D721Med (cell line): ENCODE measurements around the gene CLSTN3.

Source experiments
- DNase-seq: peaks from one replicate; pipeline ENCODE4 v3.0.0; 2011; ENCODE audit warnings: low spot score; ENCODE audit not compliant: insufficient read length
- FAIRE-seq: peaks from 2 replicates; lab custom pipeline; 2011; peaks lifted over from hg19 to GRCh38; lab: Jason Lieb, UNC
- TF ChIP-seq, protein P1 (sequence below): IDR thresholded peaks from 2 replicates; pipeline ENCODE4 v1.5.1; 2012; ENCODE audit warnings: mild to moderate bottlenecking, control low read depth; ENCODE audit not compliant: insufficient read depth; ENCODE audit errors: missing control alignments

CLSTN3 gene

DNA sequence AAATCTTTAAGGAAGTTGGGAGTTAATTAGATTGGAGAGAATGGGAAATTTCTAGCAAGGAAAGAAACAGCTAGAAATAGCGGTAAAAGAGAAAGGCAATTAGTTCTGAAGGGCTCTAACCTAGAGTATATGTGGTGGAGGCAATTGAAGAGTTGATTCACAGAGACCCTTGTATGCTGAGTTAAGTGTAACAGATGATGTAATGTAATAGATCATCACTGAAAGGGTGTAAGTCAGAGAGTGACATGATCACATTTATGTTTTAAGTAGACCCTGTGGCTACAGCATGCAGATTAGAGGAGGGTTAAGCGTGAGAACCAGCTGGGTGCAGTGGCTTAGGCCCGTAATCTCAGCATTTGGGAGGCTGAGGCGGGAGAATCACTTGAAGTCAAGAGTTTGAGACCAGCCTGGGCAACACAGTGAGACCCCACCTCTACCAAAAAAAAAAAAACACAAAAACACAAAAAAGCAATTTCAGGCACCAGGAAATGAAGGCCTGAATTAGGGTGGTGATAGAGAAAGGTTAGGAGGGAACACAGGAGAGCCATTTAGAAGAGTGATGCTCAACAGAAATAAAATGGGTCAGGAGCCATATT, 4.4 kb upstream of the CLSTN3 start:
- DNase-seq (no peak), FAIRE-seq (no peak)
- TF ChIP-seq, protein P1, sequence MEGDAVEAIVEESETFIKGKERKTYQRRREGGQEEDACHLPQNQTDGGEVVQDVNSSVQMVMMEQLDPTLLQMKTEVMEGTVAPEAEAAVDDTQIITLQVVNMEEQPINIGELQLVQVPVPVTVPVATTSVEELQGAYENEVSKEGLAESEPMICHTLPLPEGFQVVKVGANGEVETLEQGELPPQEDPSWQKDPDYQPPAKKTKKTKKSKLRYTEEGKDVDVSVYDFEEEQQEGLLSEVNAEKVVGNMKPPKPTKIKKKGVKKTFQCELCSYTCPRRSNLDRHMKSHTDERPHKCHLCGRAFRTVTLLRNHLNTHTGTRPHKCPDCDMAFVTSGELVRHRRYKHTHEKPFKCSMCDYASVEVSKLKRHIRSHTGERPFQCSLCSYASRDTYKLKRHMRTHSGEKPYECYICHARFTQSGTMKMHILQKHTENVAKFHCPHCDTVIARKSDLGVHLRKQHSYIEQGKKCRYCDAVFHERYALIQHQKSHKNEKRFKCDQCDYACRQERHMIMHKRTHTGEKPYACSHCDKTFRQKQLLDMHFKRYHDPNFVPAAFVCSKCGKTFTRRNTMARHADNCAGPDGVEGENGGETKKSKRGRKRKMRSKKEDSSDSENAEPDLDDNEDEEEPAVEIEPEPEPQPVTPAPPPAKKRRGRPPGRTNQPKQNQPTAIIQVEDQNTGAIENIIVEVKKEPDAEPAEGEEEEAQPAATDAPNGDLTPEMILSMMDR = no peak

DNA sequence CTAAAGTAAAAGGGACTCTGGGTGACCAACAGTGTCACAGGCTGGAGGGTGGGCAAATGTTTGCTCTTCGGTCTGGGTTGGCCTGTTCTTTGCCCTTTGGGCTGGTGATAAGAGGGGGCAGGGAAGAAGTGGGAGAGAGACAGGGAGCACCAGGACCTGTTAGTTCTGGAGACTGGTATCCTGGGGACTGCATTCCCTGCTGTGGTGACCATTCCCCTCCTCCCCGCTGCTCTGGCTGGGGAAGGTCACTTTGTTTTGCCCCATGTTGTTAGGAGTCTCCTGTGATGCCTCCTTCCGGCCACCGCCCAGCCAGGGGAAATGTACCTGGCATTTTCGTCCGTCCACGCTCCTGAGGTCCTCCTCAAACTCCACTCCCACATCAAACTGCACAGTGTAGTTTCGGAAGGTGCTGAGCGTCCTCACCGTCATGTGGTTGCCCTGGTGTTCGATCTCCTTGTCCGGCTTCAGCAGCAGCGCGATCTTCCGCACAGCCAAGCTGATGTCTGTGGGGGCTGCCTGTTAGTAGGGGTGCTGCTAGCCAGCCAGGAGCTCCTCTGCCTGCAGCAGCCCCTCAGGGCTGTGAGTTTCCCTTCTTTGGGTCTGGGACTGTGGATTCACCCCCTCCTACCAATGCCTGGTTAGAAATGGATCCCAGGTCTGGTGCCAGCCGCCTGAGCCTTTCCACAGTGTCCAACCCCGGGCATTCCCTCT, 2.1 kb upstream of the CLSTN3 start:
- DNase-seq = no peak
- TF ChIP-seq, protein P1 = no peak
- FAIRE-seq = no peak

DNA sequence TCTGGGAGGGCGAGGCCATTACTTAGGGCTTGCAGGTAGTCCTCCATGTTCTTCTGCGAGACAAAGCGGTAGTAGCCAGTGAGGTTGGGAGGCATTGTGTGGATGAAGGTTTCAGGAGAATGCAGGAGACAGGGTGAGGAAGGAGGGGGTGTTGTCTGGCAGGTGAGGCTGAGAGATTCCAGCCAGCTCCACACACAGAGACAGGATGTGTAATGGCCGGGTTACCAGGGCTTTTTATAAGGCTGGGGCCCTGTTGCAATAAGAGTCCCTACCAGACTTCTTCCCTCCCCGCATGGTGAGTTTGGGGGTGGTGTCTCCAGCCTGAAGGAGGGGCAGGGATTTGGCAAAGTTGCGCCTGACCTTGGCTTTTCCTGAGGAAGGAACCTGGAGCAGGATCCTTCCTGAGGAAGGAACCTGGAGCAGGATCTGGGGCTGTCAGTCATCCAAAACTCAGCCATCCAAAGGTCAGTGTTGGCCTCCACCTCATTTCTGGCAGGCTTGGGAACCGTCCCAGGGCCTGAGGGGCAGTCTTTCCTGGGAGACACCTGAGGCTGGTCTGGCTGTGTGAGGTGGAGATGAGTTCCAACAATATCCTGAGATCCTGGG, 1.4 kb upstream of the CLSTN3 start, which contains the start of gene RBP5:
Gene RBP5, minus strand, starts transcription at position 209 of the 606 bp plus-strand sequence. Its CDS starts 114 bp downstream, at position 95.
- FAIRE-seq = no peak
- TF ChIP-seq, protein P1 = no peak
- no peak for DNase-seq

DNA sequence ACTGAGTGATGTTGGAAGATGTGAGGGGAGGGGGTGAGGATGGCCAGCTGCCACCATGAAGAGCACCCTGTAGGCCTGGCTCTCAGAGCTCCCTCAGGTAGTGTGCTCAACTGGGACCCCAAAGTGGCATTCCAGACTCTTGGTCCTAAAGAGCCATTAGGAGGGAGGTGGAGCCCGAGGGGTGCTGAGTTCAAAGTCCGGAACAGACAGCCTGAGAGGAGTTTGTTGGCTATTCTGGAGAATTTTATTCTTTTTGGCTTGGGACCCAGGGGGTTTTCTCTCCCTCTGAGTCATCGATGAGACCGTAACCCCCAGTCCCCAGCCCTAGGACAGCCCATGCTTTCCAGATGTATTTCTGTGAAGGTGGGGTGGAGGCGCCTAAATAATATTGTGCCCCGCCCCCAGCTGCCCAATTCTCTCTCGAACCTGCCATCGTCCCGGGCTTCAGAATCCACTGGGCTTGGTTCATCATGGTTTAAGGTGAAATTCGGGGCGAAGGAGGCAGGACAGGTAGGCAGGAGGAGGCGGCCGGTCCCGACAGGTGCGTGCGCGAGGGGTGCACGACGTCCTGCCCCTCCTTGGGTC, 792 bp upstream of the CLSTN3 start:
- FAIRE-seq (no peak), DNase-seq (no peak)
- TF ChIP-seq, protein P1 = no peak

DNA sequence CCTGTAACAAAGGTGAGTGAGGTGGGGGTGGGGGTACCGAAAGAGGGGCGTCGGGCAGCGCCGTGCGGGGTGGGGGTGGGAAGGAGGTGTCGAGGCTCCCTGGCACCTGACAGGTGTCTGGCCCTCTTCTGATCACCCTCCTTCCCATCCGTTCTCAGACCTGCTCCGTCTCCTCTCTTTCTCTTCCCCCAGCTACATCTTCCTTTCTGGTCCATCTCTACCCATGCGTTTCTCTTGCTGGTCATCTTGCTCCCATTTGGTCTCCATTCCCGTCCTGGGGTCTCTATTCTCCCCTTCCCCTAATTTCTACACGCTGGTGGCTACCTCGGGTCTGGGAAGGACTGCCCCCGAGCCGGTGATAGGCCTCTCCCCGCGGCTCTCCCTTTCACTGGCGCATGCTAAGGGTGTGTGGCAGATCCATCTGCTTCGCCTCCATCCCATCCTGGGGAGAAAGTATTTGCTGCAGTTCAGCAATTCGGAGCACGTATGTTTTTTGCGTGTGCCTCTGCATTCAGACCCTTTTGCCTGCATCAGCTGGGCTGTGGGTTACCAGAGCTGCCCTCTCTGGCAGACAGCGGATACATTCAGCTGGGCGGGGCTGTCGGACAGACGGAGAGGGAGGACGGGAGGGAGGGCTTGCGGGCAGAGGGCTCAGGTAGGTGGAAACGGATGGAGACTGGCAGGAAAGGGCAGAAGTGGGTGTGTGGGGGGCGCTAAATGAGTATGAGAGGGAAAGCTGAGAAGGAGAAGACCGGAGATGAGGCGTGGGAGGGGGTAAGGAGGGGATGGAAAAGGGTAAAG, 730 bp downstream of the CLSTN3 start:
- TF ChIP-seq, protein P1 = no peak
- no peak for FAIRE-seq
- peak; percentile 61 for DNase-seq

DNA sequence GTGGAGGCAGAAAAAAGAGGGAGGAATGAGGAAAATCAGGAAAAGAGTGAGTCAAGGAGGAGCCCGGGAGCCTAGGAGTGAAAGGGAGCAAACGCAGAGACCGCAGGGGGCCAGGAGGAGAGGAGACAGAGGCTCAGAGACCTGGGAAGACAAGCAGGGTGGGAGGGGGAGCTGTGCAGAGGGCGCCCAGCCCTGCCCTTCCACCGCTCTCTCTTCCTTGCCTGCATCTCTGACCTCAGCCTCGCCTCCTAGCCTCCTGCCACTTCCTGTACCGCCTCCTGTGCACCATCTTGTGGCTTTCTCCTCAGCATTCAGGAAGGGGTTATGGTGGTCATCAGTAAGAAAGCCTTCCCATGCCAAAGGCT, 1.3 kb downstream of the CLSTN3 start:
- FAIRE-seq (no peak), DNase-seq (no peak)
- TF ChIP-seq, protein P1 = no peak
